GM19193 (cell line): Measurements from ENCODE around the gene TMEM129.

Source experiments
- POLR2A ChIP-seq: IDR thresholded peaks from 4 replicates; pipeline ENCODE4 v1.6.1; 2011; ENCODE audit not compliant: insufficient read depth, insufficient read length; ENCODE audit errors: extremely low read depth

TMEM129 gene

DNA sequence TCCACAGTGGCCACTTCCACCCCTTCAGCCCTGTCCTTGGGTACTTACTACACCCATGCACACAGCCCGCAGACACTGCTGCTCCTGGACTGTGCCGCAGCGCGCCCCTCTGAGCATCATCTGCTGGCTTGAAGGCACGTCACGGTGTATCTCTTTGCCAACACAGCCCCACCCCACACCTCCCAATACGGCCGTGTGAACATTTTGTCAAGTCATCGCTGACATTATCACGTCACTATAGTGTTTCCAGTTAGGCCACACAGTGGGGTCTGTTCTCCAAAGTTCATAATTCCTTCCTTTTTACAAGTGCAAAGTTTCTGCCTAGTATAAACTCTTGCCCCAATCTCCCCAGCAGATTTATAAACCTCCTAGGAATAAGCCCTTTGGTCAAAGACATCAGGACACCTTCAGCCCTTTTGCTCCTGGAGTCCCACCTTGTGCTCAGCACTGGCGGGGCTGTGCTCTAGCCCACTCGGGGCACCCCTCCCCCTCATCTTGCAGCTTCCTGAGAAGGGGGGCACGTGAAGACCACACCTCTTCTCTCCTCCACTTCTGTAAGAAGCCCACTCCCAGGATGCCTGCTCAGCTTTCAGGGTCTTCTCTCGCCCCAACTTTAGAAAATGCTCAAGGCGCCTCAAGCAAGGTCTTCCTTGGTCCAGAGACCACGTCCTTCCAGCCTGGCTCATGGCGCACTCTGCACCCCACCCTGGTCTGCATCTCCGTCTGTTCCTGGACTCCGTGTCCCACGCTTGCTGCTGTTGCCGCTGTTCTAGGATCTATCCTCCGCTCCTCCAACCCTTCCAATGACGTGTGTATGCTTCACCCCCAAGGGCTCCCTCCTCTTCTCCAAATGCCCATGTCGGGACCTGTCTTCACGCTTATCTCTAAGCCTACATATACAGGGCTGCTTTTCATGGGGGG is 44.3 kb downstream of the TMEM129 start:
- TF ChIP-seq POLR2A: no peak

DNA sequence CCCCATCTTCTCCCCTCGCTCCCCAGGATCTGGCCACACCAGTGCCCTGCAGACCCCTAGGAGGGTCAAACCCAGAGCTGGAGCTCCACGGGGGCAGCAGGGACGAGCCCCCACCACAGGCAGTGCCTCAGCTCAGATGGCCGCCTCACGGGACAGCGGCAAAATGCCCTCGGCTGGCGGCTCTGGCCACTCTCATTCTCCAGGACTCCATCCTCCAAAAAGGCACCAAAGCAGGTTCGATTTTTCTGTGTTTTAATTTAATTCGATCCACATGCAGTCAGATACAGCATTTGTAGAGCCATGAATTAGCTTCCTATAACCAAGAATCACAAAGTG is 45.4 kb downstream of the TMEM129 start:
- TF ChIP-seq POLR2A: no peak

DNA sequence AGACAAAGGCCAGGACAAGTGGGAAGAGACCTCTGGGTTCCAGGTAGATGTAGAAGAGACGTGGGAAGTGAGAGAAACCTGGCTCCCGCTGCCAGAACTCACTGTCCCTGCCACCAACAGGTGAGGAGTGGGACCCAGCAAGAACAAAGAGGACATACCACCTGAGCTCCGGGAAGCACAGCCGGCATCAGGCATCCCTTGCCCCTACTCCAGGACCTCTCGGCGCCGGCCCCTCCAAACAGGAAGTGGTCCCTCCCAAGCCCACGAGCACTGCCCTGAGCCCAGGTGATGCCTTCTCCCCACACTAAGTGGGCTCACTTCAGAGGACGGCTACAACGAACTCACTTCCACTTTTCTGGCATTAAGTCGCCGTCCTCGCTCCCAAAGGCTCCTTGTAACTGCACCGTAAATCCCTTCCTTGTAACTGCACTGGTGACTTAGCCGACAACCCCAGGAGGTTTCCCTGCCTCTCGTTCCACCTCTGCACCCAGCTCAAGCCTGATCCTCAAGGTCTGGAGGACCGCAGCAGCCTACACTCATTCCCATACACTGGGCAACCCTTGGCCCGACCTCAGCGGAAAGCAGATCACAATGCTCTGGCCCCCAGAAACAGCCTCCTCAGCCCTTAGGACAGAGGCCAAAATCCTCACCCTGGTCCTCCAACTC is 45.9 kb downstream of the TMEM129 start:
- TF ChIP-seq POLR2A: no peak

DNA sequence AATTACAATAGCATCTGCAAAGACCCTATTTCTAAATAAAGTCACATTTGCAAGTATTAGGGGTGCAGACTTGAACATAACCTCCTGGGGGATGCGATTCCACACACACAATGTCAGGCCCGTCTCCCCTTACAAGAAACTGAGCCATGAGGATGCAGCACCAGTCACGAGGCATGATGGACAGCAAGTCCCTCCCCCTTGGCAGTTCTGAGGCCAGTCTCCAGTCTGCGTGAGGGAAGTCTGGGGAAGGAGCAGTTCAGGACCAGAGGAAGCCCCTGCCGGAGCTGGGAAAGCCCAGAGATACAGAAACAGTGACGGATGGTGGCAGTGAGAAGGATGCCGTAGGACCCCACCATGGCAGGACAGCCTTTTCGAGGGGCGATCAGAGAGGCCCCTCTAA is 46.4 kb downstream of the TMEM129 start:
- TF ChIP-seq POLR2A: no peak

DNA sequence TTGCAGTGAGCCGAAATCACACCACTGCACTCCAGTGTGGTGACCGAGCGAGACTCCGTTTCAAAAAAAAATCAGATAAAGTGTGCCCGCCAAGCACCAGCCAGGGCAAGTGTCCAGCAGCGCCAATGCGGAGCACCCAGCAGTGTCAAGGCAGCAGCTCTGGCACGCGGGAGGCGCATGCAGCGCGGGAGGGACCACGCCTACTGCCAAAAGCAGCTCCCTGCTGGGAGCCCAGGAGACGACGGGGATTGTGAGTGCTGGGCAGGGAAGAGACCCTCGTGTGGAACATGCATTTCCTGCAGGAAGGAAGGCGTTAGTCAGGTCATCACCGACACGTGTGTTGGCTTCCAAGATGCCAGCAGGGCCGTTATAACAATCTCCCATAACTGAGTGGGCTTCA is 47.5 kb downstream of the TMEM129 start:
- TF ChIP-seq POLR2A: no peak

DNA sequence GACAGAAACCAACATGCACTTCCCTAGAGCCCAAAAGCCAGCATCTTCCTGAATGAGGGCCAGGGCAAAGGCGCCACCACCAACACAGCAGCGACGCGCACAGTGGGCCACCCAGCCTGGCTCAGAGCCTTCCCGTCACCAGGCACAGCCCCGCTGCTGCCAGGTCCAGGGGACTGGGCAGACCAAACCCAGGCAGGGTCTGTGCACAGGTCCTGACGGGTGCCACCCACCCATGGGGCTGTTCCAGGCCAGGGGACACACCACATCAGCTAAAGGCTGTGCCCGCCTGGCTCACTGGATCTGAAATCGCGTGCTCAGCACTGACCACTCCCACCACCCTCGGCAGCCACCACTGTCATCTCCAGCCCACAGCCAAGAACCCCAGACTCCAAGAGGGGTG is 50.8 kb downstream of the TMEM129 start:
- TF ChIP-seq POLR2A: no peak

DNA sequence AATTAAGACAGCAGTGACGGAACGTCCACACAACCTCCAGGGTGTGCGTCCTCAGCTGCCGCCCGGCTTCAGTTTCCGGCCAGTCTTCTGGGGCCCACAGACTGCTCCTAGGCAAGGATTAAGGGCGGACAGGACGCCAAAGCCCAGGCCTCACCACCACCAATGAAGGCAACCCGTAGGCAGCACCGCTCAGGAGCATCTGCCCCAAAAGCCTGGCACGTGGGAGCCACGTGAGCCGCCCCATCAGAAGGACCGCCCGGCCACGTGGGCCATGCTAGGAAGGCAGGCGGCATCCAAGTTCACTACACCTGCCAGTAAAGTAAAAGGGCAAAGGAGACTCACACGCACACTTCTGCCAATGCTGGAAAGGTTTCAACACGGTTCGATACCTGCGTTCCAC is 51.3 kb downstream of the TMEM129 start:
- TF ChIP-seq POLR2A: no peak

DNA sequence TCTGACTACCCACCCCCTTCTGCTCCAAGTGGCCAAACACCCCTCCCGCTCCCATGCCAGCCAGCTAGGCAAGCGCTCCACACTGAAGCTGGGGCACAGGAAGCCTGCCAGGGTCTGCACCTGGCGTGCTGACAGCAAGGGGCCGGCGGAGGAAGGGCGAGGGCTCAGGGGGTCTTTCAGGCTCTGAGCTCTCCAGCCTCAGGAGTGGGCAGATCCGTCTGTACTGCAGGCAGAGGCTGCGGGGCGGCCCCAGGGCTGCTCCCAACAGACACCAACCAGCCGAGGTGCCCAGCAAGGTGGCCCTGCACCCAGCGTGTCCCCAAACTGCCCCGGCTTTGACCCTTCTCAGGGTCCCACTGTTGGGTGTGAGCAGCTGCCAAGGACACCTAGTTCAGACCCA is 51.9 kb downstream of the TMEM129 start:
- TF ChIP-seq POLR2A: no peak

DNA sequence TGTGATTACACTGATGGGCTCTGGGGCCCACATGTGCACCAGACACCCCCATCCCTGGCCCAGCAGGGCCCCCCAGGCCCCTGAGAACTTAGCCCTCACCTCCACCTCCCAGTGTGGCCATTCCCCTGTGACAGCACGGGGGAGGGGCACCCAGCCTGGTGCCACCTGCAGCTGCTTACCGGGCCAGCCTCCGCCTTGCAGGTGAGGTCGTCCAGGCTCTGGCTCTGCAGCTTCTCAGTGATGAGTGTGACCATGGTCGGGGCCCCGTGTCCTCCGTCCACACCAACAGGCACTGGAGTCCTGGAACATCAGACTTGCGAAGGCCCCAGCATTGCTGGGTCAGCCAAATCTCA is 52.7 kb downstream of the TMEM129 start:
- TF ChIP-seq POLR2A: no peak

DNA sequence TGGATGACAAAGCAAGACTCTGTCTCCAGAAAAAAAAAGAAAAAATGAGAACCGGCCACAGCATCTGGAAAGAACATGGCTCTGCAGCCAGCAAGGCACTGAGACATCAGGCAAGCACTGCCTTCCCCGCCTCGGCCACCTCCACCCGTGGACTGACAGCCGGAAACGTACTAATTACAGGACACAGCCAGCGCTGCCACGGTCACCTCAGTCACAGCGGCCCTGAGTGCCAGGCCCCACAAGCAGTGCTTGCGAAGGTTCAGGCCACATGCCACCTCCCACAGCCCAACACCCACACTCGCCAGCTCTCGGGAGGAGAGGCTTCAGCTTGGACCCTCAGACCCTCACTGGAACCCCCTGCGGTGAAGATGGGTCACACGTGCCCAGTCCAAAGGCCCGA is 53.9 kb downstream of the TMEM129 start:
- no peak for TF ChIP-seq POLR2A

DNA sequence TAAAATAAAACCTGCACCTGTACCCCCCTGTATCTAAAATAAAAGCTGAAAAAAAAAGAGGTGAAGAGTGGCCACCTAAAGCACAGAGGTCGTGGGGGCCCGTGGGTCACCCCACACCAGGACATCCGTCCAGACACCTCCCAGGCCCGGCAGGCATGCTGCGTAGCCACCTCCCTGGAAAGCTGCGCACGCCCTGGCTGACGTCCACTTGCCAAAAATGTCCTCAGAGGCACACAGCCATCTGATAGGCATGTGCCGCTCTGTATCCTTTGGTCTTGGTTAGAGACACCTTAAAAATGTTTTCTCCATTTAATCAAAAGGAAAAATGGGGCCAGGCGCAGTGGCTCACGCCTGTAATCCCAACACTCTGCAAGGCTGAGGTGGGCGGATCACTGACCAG is 54.7 kb downstream of the TMEM129 start:
- no peak for TF ChIP-seq POLR2A
